Measurements from ENCODE around the gene ALPK3.

- TF ChIP-seq CTCF (IDR thresholded peaks at IDR 0.05) (no peak), POLR2A (IDR thresholded peaks at IDR 0.05) (no peak), EP300 (IDR thresholded peaks at IDR 0.05) (no peak), POLR2AphosphoS5 (IDR thresholded peaks at IDR 0.05) (no peak)
These were observed 11.1 kb downstream of the ALPK3 start for GRCh38 chr15:84828086-84828908.

All from stomach (tissue), 4 donors.